CD8-positive, alpha-beta memory T cell (primary cell): Measurements from ENCODE around the gene TUT7. TPM values are rescaled to one million over a fixed set of nuclear protein-coding genes. Genes with fewer than 3 reads are reported as not detected.

Experiments used
- CTCF ChIA-PET: fragments of 350-600 bp; sonication (Branson Sonifier 250); formaldehyde crosslinking; loops from one replicate; lab custom pipeline; 2021; ENCODE audit warnings: antibody characterized with exemption; lab: Charles Lee
- POLR2A ChIA-PET: fragments of 350-600 bp; sonication (Branson Sonifier 250); formaldehyde crosslinking; loops from one replicate; lab custom pipeline; 2021; ENCODE audit warnings: antibody characterized with exemption; lab: Charles Lee
- DNase-seq, 5 donors: peaks; one replicate each; pipeline versions ENCODE4 v3.0.0 to v3.0.0-alpha.2; 2020 to 2022; ENCODE audit warnings: mixed read lengths in 1 of 5
- H3K27ac ChIP-seq: one replicate; pipeline ENCODE4 v1.7.0; 2013; ENCODE audit warnings: low read depth, mild to moderate bottlenecking, low read length, moderate library complexity
- H3K27me3 ChIP-seq: 2 replicates; pipeline ENCODE4 v1.7.0; 2013; ENCODE audit warnings: low read length, mild to moderate bottlenecking; ENCODE audit not compliant: insufficient read depth, poor library complexity, severe bottlenecking
- H3K36me3 ChIP-seq: 2 replicates; pipeline ENCODE4 v1.7.0; 2013; ENCODE audit warnings: mild to moderate bottlenecking, low read length, moderate library complexity; ENCODE audit not compliant: insufficient read depth
- H3K4me1 ChIP-seq: 2 replicates; pipeline ENCODE4 v1.7.0; 2013; ENCODE audit warnings: mild to moderate bottlenecking, low read length, moderate library complexity; ENCODE audit not compliant: insufficient read depth
- H3K4me3 ChIP-seq: 2 replicates; pipeline ENCODE4 v1.7.0; 2013; ENCODE audit warnings: mild to moderate bottlenecking, low read length
- H3K9me3 ChIP-seq: 2 replicates; pipeline ENCODE4 v1.7.0; 2013; ENCODE audit warnings: mild to moderate bottlenecking, low read length
- H3K27ac Mint-ChIP-seq, 8 donors: one replicate each; pipeline ENCODE4 v1.8.0; 2020 to 2021; ENCODE audit warnings: mixed read lengths in 8 of 8, mild to moderate bottlenecking in 6 of 8, inconsistent platforms in 3 of 8, moderate library complexity in 3 of 8
- H3K27me3 Mint-ChIP-seq, 2 donors: one replicate each; pipeline ENCODE4 v1.8.0; 2020 to 2021; ENCODE audit warnings: mixed read lengths in 2 of 2, mild to moderate bottlenecking in 1 of 2, moderate library complexity in 1 of 2
- H3K36me3 Mint-ChIP-seq, 3 donors: one replicate each; pipeline ENCODE4 v1.8.0; 2020 to 2021; ENCODE audit warnings: mixed read lengths in 3 of 3, inconsistent platforms in 1 of 3, mild to moderate bottlenecking in 1 of 3
- H3K4me1 Mint-ChIP-seq, 3 donors: one replicate each; pipeline ENCODE4 v1.8.0; 2020 to 2021; ENCODE audit warnings: mixed read lengths in 3 of 3, inconsistent platforms in 1 of 3, mild to moderate bottlenecking in 1 of 3
- H3K4me3 Mint-ChIP-seq, 7 donors: one replicate each; pipeline ENCODE4 v1.8.0; 2020 to 2021; ENCODE audit warnings: mixed read lengths in 7 of 7, mild to moderate bottlenecking in 6 of 7, moderate library complexity in 4 of 7, inconsistent platforms in 2 of 7
- H3K9me3 Mint-ChIP-seq, 5 donors: one replicate each; pipeline ENCODE4 v1.8.0; 2020 to 2022; ENCODE audit warnings: mixed read lengths in 5 of 5, mild to moderate bottlenecking in 3 of 5, moderate library complexity in 2 of 5, inconsistent platforms in 1 of 5
- polyA plus RNA-seq: library from polyadenylated mRNA; unstranded; fragments of 300-500 nt; fragmentation: Illumina TruSeq; gene quantifications from one replicate; pipeline ENCODE4 v1.2.3, GENCODE V29; 2021
- total RNA-seq, 2 experiments: library from RNA; stranded (reverse); gene quantifications; one replicate each; pipeline ENCODE4 v1.2.3, GENCODE V29; 2021

The TUT7 gene
- total and polyA plus RNA-seq, 3 experiments from 2014 or later: 26.1 to 36.0 (median 34.2) TPM

- no peaks in the 10 kb centered on the region for H3K9me3 ChIP-seq
- no peak overlapping the region for H3K4me3 Mint-ChIP-seq
- ChIA-PET POLR2A (no interaction called here), CTCF (no interaction called here)
- H3K27ac Mint-ChIP-seq: peak overlapping the region in 2 of 8 donors; percentile 41 to 47
- H3K9me3 Mint-ChIP-seq: peaks cover 0 to 2% (median 0%) of the 10 kb centered on the region in 5 donors
- H3K4me1 Mint-ChIP-seq: peaks cover 19 to 35% (median 25%) of the 10 kb centered on the region in 3 donors
- no peaks in the 10 kb centered on the region for H3K27me3 Mint-ChIP-seq
- no peak overlapping the region for H3K27ac ChIP-seq
- H3K36me3 ChIP-seq: peaks cover 41% of the 10 kb centered on the region
- no peaks in the 10 kb centered on the region for H3K27me3 ChIP-seq
- H3K4me3 ChIP-seq: no peak overlapping the region
- H3K4me1 ChIP-seq: no peaks in the 10 kb centered on the region
- no peak for DNase-seq
- H3K36me3 Mint-ChIP-seq: peaks cover 26 to 84% (median 39%) of the 10 kb centered on the region in 3 donors
Observed at GRCh38 chr9:86329649-86330048, 24.6 kb downstream of the TUT7 start.

DNA sequence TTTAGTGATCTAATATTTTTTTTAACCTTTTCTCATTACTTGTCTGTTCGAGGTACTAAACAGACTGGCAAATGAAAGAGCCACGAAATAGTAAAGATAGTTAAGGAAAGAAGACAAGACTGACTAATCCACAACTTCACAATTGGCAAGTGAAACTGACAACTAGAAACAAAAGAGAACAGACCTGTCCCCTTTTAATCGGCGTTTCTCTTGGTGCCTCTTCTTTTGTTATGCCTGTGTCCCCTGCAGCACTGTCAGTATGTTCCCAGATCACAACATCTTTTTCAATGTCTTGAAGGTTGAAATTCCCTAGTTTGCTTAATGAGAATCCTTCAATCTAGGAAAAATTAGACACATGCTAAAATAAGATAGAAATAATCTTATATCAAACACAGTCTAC, 26.1 kb downstream of the TUT7 start:
- Histone ChIP-seq H3K4me3 (no peak overlapping the region), H3K27me3 (no peaks in the 10 kb centered on the region), H3K27ac (no peak overlapping the region), H3K36me3 (peaks cover 41% of the 10 kb centered on the region), H3K9me3 (no peaks in the 10 kb centered on the region), H3K4me1 (no peaks in the 10 kb centered on the region)
- no peak overlapping the region for H3K4me3 Mint-ChIP-seq
- POLR2A ChIA-PET: interaction anchor here (0.5 kb wide), 1 partner anchor 8 kb away, joined by 3 read pairs; no protein-coding TSS in a partner anchor
- peaks cover 17 to 41% (median 23%) of the 10 kb centered on the region in 3 donors for H3K4me1 Mint-ChIP-seq
- no peak for DNase-seq
- peak overlapping the region in 1 of 8 donors; percentile 66 for H3K27ac Mint-ChIP-seq
- H3K9me3 Mint-ChIP-seq: peaks cover 0 to 1% (median 0%) of the 10 kb centered on the region in 5 donors
- H3K27me3 Mint-ChIP-seq: peaks cover 0 to 1% of the 10 kb centered on the region in 2 donors
- CTCF ChIA-PET: no interaction called here
- peaks cover 15 to 85% (median 36%) of the 10 kb centered on the region in 3 donors for H3K36me3 Mint-ChIP-seq

DNA sequence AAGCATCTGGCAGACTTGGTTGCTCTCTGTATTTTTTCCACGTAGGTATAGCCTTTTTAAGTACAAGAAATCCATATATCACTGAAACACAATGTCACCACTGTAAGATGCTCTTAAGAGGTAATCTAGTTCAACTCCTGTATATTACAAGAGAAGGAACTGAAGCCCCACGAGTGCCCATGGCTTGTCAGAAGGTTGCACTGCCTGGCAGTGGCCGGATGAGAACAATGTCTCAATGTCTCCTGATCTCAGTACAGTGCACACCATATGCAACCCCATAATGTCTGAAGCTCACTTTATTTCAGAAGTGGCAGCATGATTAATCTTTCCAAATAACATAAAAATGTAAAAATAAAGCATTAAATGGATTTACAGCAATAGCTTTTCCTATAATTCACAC, 27.7 kb downstream of the TUT7 start:
- H3K9me3 Mint-ChIP-seq: no peaks in the 10 kb centered on the region
- peaks cover 11 to 86% (median 31%) of the 10 kb centered on the region in 3 donors for H3K36me3 Mint-ChIP-seq

GRCh38 chr9:86324901-86325300, 29.3 kb downstream of the TUT7 start:
- Histone ChIP-seq H3K9me3 (no peaks in the 10 kb centered on the region), H3K27me3 (no peaks in the 10 kb centered on the region), H3K4me1 (no peaks in the 10 kb centered on the region), H3K27ac (no peak overlapping the region), H3K36me3 (peaks cover 65% of the 10 kb centered on the region), H3K4me3 (no peak overlapping the region)
- CTCF ChIA-PET: no interaction called here
- H3K4me3 Mint-ChIP-seq: no peak overlapping the region
- POLR2A ChIA-PET: no interaction called here
- H3K9me3 Mint-ChIP-seq: no peaks in the 10 kb centered on the region
- H3K27ac Mint-ChIP-seq: peak overlapping the region in 2 of 8 donors; percentile 17 to 22
- peaks cover 0 to 1% of the 10 kb centered on the region in 2 donors for H3K27me3 Mint-ChIP-seq
- peaks cover 11 to 90% (median 30%) of the 10 kb centered on the region in 3 donors for H3K36me3 Mint-ChIP-seq
- no peak for DNase-seq
- H3K4me1 Mint-ChIP-seq: peaks cover 10 to 36% (median 16%) of the 10 kb centered on the region in 3 donors

More for the DNA sequence above, 27.7 kb downstream of the TUT7 start:
- Histone ChIP-seq H3K4me1 (no peaks in the 10 kb centered on the region), H3K4me3 (no peak overlapping the region), H3K36me3 (peaks cover 53% of the 10 kb centered on the region), H3K9me3 (no peaks in the 10 kb centered on the region), H3K27me3 (no peaks in the 10 kb centered on the region), H3K27ac (no peak overlapping the region)
- no peak overlapping the region for H3K4me3 Mint-ChIP-seq
- CTCF ChIA-PET: interaction anchor here (1.3 kb wide), 1 partner anchor 18 kb away, joined by 3 read pairs; no protein-coding TSS in a partner anchor
- POLR2A ChIA-PET: interaction anchor here (1.1 kb wide), 1 partner anchor 11 kb away, joined by 3 read pairs; no protein-coding TSS in a partner anchor
- peaks cover 0 to 1% of the 10 kb centered on the region in 2 donors for H3K27me3 Mint-ChIP-seq
- peaks cover 12 to 39% (median 16%) of the 10 kb centered on the region in 3 donors for H3K4me1 Mint-ChIP-seq
- no peak for DNase-seq
- H3K27ac Mint-ChIP-seq: peak overlapping the region in 2 of 8 donors; percentile 36 to 61

- Mint-ChIP-seq H3K9me3 (no peaks in the 10 kb centered on the region), H3K27ac (peak overlapping the region in 3 of 8 donors; percentile 8 to 63 (median 28)), H3K4me1 (peaks cover 7 to 32% (median 12%) of the 10 kb centered on the region in 3 donors), H3K36me3 (peaks cover 11 to 89% (median 26%) of the 10 kb centered on the region in 3 donors), H3K4me3 (no peak overlapping the region), H3K27me3 (peaks cover 0 to 1% of the 10 kb centered on the region in 2 donors)
- Histone ChIP-seq H3K36me3 (peaks cover 65% of the 10 kb centered on the region), H3K9me3 (no peaks in the 10 kb centered on the region), H3K4me1 (no peaks in the 10 kb centered on the region), H3K27ac (no peak overlapping the region), H3K27me3 (no peaks in the 10 kb centered on the region), H3K4me3 (no peak overlapping the region)
- POLR2A ChIA-PET: no interaction called here
- no peak for DNase-seq
- CTCF ChIA-PET: no interaction called here
Observed at GRCh38 chr9:86324308-86324707, 29.9 kb downstream of the TUT7 start.

DNA sequence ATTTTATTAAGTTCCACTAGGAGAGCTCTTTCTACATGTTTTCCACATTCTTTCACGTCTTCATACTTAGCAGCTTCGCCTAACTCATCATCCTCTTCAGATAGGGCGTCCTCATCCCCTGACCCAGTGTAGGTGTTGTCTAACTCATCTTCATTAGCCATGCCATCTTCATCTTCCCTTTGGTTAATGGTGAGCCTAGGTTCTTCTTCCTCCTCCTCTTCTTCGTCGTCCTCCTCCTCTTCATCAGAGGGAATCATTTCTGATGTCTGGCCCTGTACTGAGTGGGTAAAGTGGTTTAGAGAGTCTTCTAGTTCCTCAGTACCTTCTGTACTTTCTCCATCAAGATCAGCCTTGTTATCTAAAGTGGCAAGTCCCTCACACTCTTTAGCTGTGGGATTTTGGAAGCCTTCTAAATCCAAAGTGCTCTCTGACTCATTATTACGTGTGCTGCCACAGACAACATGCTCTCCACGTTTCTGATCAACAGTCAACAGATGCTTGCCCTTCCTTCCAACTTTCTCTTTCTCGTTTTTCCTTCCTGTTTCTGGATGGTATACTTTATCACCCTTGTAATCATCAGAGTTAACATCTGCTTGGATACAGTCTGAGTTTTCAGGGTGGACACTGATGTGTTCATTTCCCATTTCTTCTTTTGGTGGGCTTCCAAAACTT, 31.1 kb downstream of the TUT7 start:
- no peak for DNase-seq
- Mint-ChIP-seq H3K27ac (peak overlapping the region in 7 of 8 donors; percentile 4 to 62 (median 30)), H3K4me3 (no peak overlapping the region), H3K36me3 (peaks cover 11 to 96% (median 28%) of the 10 kb centered on the region in 3 donors), H3K4me1 (peaks cover 7 to 39% (median 12%) of the 10 kb centered on the region in 3 donors), H3K27me3 (peaks cover 0 to 1% of the 10 kb centered on the region in 2 donors), H3K9me3 (no peaks in the 10 kb centered on the region)
- ChIA-PET POLR2A (no interaction called here), CTCF (no interaction called here)
- Histone ChIP-seq H3K27ac (no peak overlapping the region), H3K36me3 (peaks cover 71% of the 10 kb centered on the region), H3K9me3 (no peaks in the 10 kb centered on the region), H3K4me1 (no peaks in the 10 kb centered on the region), H3K4me3 (no peak overlapping the region), H3K27me3 (no peaks in the 10 kb centered on the region)

- DNase-seq: no peak
- ChIA-PET POLR2A (interaction anchor here (0.7 kb wide), 1 partner anchor 12 kb away, joined by 3 read pairs; no protein-coding TSS in a partner anchor), CTCF (no interaction called here)
- Histone ChIP-seq H3K27me3 (no peaks in the 10 kb centered on the region), H3K27ac (no peak overlapping the region), H3K9me3 (no peaks in the 10 kb centered on the region), H3K36me3 (peaks cover 64% of the 10 kb centered on the region), H3K4me1 (no peaks in the 10 kb centered on the region), H3K4me3 (no peak overlapping the region)
- no peaks in the 10 kb centered on the region for H3K9me3 Mint-ChIP-seq
- H3K27ac Mint-ChIP-seq: no peak overlapping the region
- H3K36me3 Mint-ChIP-seq: peaks cover 4 to 95% (median 22%) of the 10 kb centered on the region in 3 donors
- peaks cover 4 to 25% (median 7%) of the 10 kb centered on the region in 3 donors for H3K4me1 Mint-ChIP-seq
- peaks cover 0 to 1% of the 10 kb centered on the region in 2 donors for H3K27me3 Mint-ChIP-seq
- no peak overlapping the region for H3K4me3 Mint-ChIP-seq
Observed at GRCh38 chr9:86321373-86321772, 32.8 kb downstream of the TUT7 start.

DNA sequence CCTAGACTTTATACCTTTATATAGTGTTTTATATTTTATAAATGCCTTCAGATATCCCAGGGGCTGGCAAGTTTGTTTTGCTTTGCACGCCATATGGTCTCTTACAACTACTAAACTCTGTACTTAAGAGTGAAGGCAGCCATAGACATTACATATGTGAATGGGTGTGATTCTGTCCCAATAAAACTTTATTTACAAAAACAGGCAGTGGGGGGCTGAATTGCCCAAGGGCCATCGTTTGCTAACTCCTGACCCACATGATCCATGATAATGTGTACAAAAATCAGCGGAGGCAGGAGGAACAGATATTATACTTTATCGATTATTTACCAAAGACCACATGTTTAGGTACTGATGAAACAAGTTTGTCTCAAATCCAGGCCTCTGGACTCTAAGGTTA, 36.0 kb downstream of the TUT7 start:
- no peak overlapping the region for H3K27ac ChIP-seq
- no peaks in the 10 kb centered on the region for H3K9me3 Mint-ChIP-seq
- H3K4me1 ChIP-seq: no peaks in the 10 kb centered on the region
- peaks cover 15 to 95% (median 26%) of the 10 kb centered on the region in 3 donors for H3K36me3 Mint-ChIP-seq
- peaks cover 10 to 36% (median 22%) of the 10 kb centered on the region in 3 donors for H3K4me1 Mint-ChIP-seq
- CTCF ChIA-PET: no interaction called here
- no peak overlapping the region for H3K4me3 ChIP-seq
- H3K4me3 Mint-ChIP-seq: no peak overlapping the region
- H3K27me3 ChIP-seq: no peaks in the 10 kb centered on the region
- no peaks in the 10 kb centered on the region for H3K27me3 Mint-ChIP-seq
- peak overlapping the region in 1 of 8 donors; percentile 69 for H3K27ac Mint-ChIP-seq
- peaks cover 67% of the 10 kb centered on the region for H3K36me3 ChIP-seq
- POLR2A ChIA-PET: no interaction called here
- H3K9me3 ChIP-seq: no peaks in the 10 kb centered on the region
- DNase-seq: no peak
